Lung (tissue), 12 donors: ENCODE results near the gene XPR1. TPM values are rescaled to one million over a fixed set of nuclear protein-coding genes. Genes with fewer than 3 reads are reported as not detected.

Experiments
- ATAC-seq: fragments of 200-7000 bp; cut with Tn5 transposase; one replicate; pipeline ENCODE4 v1.9.1; 2020; ENCODE audit warnings: moderate number of reproducible peaks; ENCODE audit not compliant: insufficient read depth, low FRiP score
- DNase-seq, 3 donors: peaks; one replicate each; pipeline ENCODE4 v3.0.0-alpha.2; 2013 to 2017
- H3K27ac ChIP-seq, 2 donors: one replicate each; pipeline ENCODE4 v1.5.1; 2013; ENCODE audit warnings: mild to moderate bottlenecking in 2 of 2, moderate library complexity in 2 of 2, control low read depth in 1 of 2, inconsistent platforms in 1 of 2, low read depth in 1 of 2, low read length in 1 of 2
- H3K27me3 ChIP-seq, 3 donors: one replicate each; pipeline ENCODE4 v1.5.1; 2013; ENCODE audit warnings: low read length in 2 of 3; ENCODE audit not compliant: control insufficient read depth in 3 of 3, insufficient read depth in 3 of 3
- H3K36me3 ChIP-seq, 4 donors: one replicate each; pipeline ENCODE4 v1.5.1; 2013; ENCODE audit warnings: low read length in 4 of 4, mild to moderate bottlenecking in 1 of 4, moderate library complexity in 1 of 4; ENCODE audit not compliant: control insufficient read depth in 4 of 4, insufficient read depth in 4 of 4
- H3K4me1 ChIP-seq, 5 donors: one replicate each; pipeline ENCODE4 v1.5.1; 2013; ENCODE audit warnings: low read length in 5 of 5, mild to moderate bottlenecking in 2 of 5, moderate library complexity in 1 of 5; ENCODE audit not compliant: control insufficient read depth in 5 of 5, insufficient read depth in 5 of 5
- H3K4me3 ChIP-seq: one replicate; pipeline ENCODE4 v1.5.1; 2013; ENCODE audit warnings: mild to moderate bottlenecking, control low read depth, moderate library complexity
- H3K9ac ChIP-seq, 2 donors: one replicate each; pipeline ENCODE4 v1.5.1; 2013; ENCODE audit warnings: low read length in 2 of 2, control low read depth in 1 of 2; ENCODE audit not compliant: insufficient read depth in 1 of 2
- H3K9me3 ChIP-seq, 4 donors: one replicate each; pipeline ENCODE4 v1.5.1; 2013; ENCODE audit warnings: low read length in 3 of 4, mild to moderate bottlenecking in 1 of 4, moderate library complexity in 1 of 4; ENCODE audit not compliant: control insufficient read depth in 4 of 4, insufficient read depth in 3 of 4
- WGBS, 2 donors: extraction: QIAGEN DNeasy Blood & Tissue Kit; methylation state at CpG; one replicate each; pipeline ENCODE4 v1.1.7; 2013; 5-methylcytosine and 5-hydroxymethylcytosine counted together
- polyA plus RNA-seq, 2 donors: library from polyadenylated mRNA; stranded (reverse); fragments of 200-250 nt; gene quantifications; one replicate each; pipeline ENCODE4 v1.2.1, GENCODE V29; 2013
- total RNA-seq, 2 donors: library from RNA; depleted of rRNA in 1 of 2; stranded (reverse); fragments of >200 nt in 1 of 2; gene quantifications; one replicate each; pipeline ENCODE4 v1.2.1, GENCODE V29; 2014 to 2021
- TF ChIP-seq, protein P1 (sequence below): IDR thresholded peaks from 2 replicates; pipeline ENCODE4 v1.5.1; 2012; ENCODE audit warnings: mild to moderate bottlenecking; ENCODE audit errors: control extremely low read depth, extremely low read depth
- donor health status: control.
- donor health status: control.
- donor health status: Bipolar disorder and iron deficiency.
- donor health status: healthy.
- donor health status: DM: yes; HTN: yes; CAD: no.

The XPR1 gene
- total and polyA plus RNA-seq, 4 donors: 7.4 to 44.0 (median 21.9) TPM

DNA sequence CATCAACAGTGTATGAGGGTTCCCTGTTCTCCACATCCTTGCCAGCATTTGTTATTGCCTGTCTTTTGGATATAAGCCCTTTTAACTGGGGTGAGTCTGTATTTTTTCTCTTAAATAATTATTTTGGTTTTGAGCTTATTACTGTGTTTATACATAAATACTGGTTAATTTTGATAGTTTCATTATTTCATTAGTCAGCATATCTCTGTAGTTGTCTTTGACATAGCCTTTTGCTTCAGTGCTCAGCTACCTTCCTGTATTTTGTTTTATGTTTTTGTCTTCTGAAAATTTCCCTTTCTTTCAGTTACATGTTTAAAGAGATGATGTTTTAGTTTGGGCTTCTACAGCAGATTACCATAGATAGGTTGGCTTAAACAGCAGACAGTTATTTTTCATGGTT lies 138.1 kb downstream of the XPR1 start:
- ATAC-seq (no peak), DNase-seq (no peak)
- H3K9ac ChIP-seq: no peak overlapping the region
- no peak overlapping the region for H3K27ac ChIP-seq
- TF ChIP-seq, protein P1, sequence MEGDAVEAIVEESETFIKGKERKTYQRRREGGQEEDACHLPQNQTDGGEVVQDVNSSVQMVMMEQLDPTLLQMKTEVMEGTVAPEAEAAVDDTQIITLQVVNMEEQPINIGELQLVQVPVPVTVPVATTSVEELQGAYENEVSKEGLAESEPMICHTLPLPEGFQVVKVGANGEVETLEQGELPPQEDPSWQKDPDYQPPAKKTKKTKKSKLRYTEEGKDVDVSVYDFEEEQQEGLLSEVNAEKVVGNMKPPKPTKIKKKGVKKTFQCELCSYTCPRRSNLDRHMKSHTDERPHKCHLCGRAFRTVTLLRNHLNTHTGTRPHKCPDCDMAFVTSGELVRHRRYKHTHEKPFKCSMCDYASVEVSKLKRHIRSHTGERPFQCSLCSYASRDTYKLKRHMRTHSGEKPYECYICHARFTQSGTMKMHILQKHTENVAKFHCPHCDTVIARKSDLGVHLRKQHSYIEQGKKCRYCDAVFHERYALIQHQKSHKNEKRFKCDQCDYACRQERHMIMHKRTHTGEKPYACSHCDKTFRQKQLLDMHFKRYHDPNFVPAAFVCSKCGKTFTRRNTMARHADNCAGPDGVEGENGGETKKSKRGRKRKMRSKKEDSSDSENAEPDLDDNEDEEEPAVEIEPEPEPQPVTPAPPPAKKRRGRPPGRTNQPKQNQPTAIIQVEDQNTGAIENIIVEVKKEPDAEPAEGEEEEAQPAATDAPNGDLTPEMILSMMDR: no peak
- no peak overlapping the region for H3K4me3 ChIP-seq
- H3K4me1 ChIP-seq: peaks cover 0 to 14% (median 0%) of the 10 kb centered on the region in 5 donors
- H3K36me3 ChIP-seq: no peaks in the 10 kb centered on the region
- H3K27me3 ChIP-seq: no peaks in the 10 kb centered on the region
- no peaks in the 10 kb centered on the region for H3K9me3 ChIP-seq

DNA sequence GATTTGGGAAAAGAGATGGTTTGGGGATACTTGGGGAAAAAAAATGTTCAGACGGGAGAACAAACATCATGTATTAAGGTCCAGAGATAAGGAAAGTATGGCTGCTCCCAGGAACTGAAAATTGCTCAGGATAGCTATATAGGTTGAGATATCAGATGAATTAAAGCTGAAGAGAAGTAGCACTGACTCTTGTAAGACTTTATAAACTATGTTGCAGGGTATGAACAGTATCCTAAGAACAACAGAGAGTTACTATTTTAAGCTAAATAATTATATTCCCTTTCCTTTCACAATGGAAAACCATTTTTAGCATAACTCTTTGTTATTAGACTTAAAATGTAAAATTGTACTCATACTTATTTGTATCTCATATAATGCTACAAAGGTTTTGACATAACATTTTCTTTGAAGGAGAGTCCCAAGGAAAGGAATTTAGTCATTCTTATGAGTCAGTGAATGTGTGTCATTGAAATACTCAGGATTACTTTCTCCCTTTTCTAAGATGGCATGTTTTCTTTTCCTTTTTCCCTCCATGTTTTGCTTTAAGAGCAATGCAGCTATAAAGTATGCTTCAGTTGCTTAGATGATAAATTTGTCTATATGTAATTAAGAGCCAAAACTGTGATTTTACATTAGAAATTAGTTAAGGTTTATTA lies 141.5 kb downstream of the XPR1 start:
- Histone ChIP-seq H3K4me3 (no peak overlapping the region), H3K9ac (no peak overlapping the region), H3K36me3 (no peaks in the 10 kb centered on the region), H3K27me3 (no peaks in the 10 kb centered on the region), H3K27ac (no peak overlapping the region), H3K4me1 (peaks cover 0 to 8% (median 0%) of the 10 kb centered on the region in 5 donors), H3K9me3 (no peaks in the 10 kb centered on the region)
- DNase-seq: no peak
- TF ChIP-seq, protein P1: no peak
- 89 to 93% methylated on average over 1 of the region's 1 CpG for WGBS, 2 donors
- ATAC-seq: no peak

DNA sequence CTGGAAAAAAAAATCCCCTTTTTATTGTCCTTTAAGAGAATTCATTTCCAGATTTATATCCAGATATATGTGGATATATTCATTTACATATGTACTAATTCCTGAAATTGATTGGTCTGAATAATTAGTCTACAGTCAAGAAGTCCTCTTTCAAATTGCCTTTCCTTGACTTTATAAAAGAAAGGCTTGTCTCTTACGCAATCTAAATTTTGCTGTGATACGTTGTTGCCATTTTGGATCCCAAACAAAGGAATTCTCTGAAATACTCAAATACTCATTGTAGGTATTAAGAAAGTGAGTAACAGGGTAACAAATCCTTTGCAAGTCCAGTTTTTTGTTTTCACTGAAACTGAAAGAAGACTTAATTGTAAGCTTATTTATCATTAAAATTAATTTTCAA lies 144.0 kb downstream of the XPR1 start:
- no peaks in the 10 kb centered on the region for H3K9me3 ChIP-seq
- no peak overlapping the region for H3K4me3 ChIP-seq
- H3K9ac ChIP-seq: no peak overlapping the region
- H3K27me3 ChIP-seq: no peaks in the 10 kb centered on the region
- 91 to 93% methylated on average over 2 of the region's 2 CpGs for WGBS, 2 donors
- no peak overlapping the region for H3K27ac ChIP-seq
- peaks cover 0 to 3% (median 0%) of the 10 kb centered on the region in 5 donors for H3K4me1 ChIP-seq
- ATAC-seq: no peak
- DNase-seq: no peak
- H3K36me3 ChIP-seq: no peaks in the 10 kb centered on the region
- TF ChIP-seq, protein P1: no peak
